Hematopoietic multipotent progenitor cell treated with erythropoietin and hydrocortisone succinate and interleukin-3 and kit ligand, for 15 days (in vitro differentiated cells): Measurements from ENCODE around the gene HIPK2.
"Not testable (repeated sequence)": the region's sequence is repeated elsewhere in the genome, so short reads cannot be mapped to it uniquely, and the experiment has no call there.

ENCODE experiments used
- DNase-seq: peaks from one replicate; pipeline ENCODE4 v3.0.0-alpha.2; 2015; ENCODE audit warnings: low spot score

Gene HIPK2

GRCh38 chr7:139620676-139621344 lies 157.0 kb downstream of the HIPK2 start:
- DNase-seq, result peak; percentile 42

- no peak for DNase-seq
Observed at GRCh38 chr7:139619367-139619657, 158.5 kb downstream of the HIPK2 start.

DNA sequence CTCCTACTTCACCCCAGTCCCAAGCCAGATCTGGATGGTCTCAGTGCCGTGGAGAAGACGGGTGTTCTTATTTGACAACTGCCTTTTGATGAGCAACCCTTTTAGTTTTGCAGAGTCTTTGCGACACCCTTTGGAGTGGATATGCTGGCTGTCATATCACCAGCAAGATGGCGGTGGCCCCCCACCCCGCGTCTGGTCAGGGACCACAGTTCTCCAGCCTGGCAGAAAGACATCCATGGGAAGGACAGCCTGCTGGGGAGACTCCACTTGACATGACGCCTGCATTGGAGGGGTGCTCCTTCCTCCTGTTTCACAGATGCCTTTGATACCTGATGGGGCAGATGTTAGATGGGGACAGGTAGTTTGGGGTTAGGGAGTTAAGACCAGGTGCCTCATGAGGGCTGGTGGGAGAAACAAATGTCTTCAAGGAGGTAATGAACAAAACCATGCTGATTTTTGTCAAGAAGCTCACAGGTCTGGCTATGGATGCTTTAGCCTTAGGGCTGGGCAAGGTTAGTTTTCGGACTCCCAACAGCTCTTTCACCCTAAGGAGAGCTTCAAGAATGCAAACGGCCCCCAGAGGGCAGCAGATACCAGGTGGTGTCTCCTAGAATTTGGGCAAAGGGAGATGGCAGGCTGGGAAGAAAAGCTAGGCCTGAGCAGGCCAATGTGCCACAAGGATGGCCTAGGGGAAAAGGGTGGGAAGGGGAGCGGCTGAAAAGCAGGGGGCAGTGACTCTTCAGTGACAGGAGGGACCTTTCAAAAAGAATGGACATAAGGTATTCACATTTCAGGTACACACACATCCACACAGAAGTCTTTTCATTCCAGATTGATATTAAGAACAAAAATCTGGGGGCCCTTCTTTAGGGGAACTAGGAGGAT lies 159.1 kb downstream of the HIPK2 start:
- peak; percentile 8 for DNase-seq

DNA sequence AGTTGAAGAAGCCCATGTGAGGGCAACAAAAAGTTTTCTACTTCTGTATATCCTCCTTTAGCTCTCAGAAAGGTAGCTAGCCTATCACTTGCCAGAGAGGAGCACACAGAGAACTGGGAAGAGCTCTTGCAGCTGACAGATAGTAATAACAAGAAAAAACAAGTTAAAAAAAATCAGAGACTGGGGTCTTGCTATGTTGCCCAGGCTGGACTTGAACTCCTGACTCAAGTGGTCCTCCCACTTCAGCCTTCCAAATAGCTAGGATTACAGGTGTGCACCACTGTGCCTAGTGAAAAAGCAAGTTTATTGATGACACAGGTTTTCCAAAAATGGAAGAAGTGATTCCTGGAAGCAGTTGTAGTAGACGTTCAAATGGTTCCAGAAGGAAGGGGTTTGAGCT lies 160.7 kb downstream of the HIPK2 start:
- no peak for DNase-seq

DNA sequence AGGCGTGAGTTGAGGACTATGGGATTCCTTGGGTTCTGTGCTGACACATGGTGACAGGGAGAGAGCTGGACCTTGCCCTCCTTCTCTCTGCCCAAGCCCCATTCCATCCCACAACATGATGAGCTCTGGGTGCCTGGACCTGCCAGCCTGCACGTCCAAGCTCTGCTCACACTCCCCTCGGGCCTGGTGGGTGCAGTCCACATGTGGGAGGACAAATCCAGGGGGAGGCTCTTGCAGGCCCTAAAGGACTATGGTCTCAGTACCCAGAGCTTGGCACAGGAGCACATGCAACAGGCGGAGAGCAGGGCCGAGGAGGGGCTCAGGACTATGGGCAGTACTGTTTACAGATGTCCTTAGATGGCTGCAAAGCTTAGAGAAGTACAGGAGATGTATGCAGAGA lies 162.9 kb downstream of the HIPK2 start:
- DNase-seq, result no peak

- no peak for DNase-seq
Observed at GRCh38 chr7:139613971-139614411, 163.8 kb downstream of the HIPK2 start.

DNA sequence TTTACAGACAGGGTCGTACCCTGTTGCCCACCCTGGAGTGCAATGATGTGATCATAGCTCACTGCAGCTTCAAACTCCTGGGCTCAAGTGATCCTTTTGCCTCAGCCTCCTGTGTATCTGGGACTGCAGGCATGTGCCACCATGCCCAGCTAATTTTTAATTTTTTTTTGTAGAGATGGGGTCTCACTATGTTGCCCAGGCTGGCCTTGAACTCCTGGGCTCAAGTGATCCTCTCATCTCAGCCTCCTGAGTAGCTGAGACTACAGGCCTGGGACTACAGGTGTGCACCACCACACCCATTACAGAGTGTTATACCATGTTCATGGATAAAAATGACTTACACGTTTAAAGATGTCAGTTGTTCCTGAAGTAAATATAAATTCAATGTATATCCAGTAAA lies 166.2 kb downstream of the HIPK2 start:
- not testable (repeated sequence) for DNase-seq

GRCh38 chr7:139610595-139610994 lies 167.2 kb downstream of the HIPK2 start:
- DNase-seq, result no peak

- no peak for DNase-seq
Observed at GRCh38 chr7:139603896-139604295, 173.9 kb downstream of the HIPK2 start.

- DNase-seq, result no peak
Observed at GRCh38 chr7:139603282-139603681, 174.5 kb downstream of the HIPK2 start.

GRCh38 chr7:139602143-139602722 lies 175.6 kb downstream of the HIPK2 start:
- DNase-seq, result peak; percentile 18

DNA sequence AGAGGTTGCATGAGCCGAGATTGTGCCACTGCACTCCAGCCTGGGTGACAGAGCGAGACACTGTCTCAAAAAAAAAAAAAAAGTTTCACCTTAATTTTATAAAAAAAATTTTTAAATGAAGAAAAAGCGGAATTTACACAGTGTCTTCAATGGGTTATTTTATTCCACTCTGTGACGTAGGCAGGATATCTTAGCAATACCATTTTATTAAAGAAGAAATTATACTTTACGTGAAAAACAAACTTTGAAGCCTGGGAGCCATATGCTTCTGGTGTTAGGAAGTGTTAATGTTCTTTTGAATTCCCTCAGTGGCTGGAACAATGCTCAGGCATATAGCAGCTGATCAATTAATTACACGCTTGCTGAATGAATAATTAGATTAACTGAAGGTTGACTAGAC lies 176.6 kb downstream of the HIPK2 start:
- no peak for DNase-seq

- no peak for DNase-seq
Observed at GRCh38 chr7:139600306-139600705, 177.5 kb downstream of the HIPK2 start.

GRCh38 chr7:139598642-139599041 lies 179.2 kb downstream of the HIPK2 start:
- DNase-seq, result no peak

- DNase-seq, result no peak
Observed at GRCh38 chr7:139597028-139597427, 180.8 kb downstream of the HIPK2 start.

GRCh38 chr7:139596626-139597025 lies 181.2 kb downstream of the HIPK2 start:
- DNase-seq, result no peak

GRCh38 chr7:139595806-139596205 lies 182.0 kb downstream of the HIPK2 start:
- DNase-seq, result no peak

GRCh38 chr7:139594911-139595476 lies 182.8 kb downstream of the HIPK2 start:
- DNase-seq, result no peak

DNA sequence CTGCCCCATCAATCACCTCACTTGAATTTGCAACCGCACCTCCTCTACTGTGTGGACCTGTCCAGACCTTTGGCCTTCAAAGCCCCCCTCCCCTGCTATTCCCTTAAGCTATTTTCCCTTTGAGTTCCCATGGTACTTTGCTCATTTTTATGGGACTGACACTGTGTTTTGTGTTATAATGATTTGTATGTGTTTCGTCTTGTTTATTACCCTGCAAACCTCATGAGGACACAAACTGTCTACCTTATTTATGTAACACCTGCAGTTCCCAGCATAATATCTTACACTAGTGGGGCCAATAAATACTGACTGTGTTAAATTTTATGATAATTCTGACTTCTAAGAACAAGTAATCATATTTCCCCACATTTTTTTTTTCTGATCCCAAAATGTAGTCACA lies 183.7 kb downstream of the HIPK2 start:
- no peak for DNase-seq

GRCh38 chr7:139592801-139593461 lies 184.9 kb downstream of the HIPK2 start:
- DNase-seq, result no peak

- no peak for DNase-seq
Observed at GRCh38 chr7:139591550-139592195, 186.1 kb downstream of the HIPK2 start.

GRCh38 chr7:139589474-139589873 lies 188.3 kb downstream of the HIPK2 start:
- DNase-seq, result no peak
